T47D (cell line): ENCODE measurements around the gene GTF3C6.
"Not testable (repeated sequence)": the region's sequence is repeated elsewhere in the genome, so short reads cannot be mapped to it uniquely, and the experiment has no call there.

Source experiments
- DNase-seq, 2 experiments: peaks; one replicate each; pipeline versions ENCODE4 v3.0.0 to v3.0.0-alpha.2; 2011 to 2012; ENCODE audit warnings: low read depth in 1 of 2, low spot score in 1 of 2
- JUND ChIP-seq: IDR thresholded peaks from 2 replicates; pipeline ENCODE4 v1.6.1; 2012; ENCODE audit warnings: low read depth
- in situ Hi-C: cut with HindIII; loops from 2 replicates; pipeline ENCODE4 v1.10.0; 2016; ENCODE audit warnings: low sequenced_read_pairs, low pct_unique_long_range_greater_than_20kb

GTF3C6 gene

DNA sequence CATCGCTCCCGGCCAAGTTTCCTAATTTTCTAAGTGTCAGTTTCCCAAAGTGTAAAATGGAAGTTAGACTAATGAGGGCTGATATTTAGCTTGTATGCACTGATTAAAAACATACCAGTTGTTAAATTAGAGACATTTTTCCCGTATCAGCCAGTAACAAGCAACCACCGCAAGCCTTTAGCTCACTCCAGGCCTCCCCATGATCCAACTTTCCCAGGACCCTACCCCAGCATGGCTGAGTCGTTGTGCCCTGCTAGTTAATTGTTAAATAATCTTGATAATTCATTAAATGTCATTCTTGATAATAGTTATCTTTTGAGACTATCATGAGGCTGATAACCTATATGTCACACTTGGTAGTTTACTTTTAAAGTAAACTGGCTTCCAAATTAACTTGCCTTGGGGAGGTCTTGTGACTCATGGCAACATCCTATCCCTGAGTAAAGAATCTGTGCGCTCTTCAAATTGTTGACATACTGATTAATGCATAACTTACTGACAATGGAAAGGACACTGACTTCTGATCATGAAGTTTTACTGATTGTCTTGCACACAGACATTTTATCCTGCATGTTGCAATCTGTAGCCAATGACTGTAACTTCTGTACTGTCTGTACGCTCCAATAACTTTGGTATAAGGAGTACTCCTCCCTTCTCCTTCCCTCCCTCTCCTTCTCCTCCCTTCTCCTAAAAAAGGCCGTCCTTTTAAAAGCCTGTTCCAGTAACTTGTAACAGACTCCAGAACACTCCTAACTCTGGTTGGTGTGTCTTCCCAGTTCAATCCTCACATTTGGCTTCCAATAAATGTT is 6.3 kb upstream of the GTF3C6 start:
- in situ Hi-C loops, result no loop called here
- no peak for DNase-seq

DNA sequence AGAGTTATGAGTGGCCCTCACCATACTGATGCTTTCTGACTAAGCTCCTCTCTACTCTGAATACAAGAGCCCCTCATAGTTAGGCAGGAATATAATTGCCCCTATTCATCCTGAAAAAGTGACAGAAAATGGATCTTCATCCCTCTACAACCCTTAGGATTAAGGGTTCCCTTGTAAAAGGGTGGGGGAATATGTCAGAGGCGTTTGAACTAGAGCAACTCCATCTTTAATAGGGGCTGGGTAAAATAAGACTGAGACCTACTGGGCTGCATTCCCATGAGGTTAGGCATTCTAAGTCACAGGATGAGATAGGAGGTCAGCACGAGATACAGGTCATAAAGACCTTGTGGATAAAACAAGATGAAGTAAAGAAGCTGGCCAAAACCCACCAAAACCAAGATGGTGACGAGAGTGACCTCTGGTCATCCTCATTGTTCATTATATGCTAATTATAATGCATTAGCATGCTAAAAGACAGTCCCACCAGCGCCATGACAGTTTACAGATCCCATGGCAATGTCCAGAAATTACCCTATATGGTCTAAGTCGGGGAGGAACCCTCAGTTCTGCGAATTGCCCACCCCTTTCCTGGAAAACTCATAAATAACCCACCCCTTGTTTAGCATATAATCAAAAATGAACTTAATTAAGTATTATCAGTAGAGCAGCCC is 4.7 kb upstream of the GTF3C6 start:
- TF ChIP-seq JUND, result no peak
- DNase-seq, result no peak
- in situ Hi-C loops, result no loop called here

More for the DNA sequence above, 6.3 kb upstream of the GTF3C6 start:
- no peak for TF ChIP-seq JUND

DNA sequence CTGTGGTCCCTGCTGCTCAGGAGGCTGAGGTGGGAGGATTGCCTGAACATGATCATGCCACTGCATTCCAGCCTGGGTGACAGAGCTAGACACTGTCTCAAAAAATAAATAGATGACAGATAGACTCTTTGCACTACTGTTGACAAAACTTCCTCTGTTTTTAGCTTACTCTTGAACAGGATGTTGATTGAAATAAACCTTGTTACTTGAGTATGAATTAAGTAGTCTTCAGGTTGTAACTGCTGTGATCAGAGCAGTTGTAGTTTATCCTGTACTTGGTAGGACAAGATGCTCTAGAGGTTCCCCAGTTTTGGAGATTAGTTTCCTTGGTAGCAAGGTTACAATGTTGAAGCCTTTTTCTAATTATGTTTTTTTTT is 1.5 kb downstream of the GTF3C6 start:
- TF ChIP-seq JUND, result no peak
- in situ Hi-C loops, result no loop called here
- DNase-seq, result no peak

DNA sequence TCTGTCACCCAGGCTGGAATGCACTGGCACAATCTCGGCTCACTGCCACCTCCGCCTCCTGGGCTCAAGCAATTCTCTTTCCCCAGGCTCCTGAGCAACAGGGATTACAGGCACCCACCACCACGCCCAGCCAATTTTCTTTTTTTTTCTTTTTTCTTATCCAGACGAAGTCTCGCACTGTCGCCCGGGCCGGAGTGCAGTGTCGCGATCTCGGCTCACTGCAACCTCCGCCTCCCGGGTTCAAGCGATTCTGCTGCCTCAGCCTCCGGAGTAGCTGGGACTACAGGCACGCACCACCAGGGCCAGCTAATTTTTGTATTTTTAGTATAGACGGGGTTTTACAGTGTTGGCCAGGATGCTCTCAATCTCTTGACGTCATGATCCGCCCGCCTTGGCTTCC is 4.1 kb downstream of the GTF3C6 start:
- DNase-seq, in situ Hi-C loops: not testable (repeated sequence)

DNA sequence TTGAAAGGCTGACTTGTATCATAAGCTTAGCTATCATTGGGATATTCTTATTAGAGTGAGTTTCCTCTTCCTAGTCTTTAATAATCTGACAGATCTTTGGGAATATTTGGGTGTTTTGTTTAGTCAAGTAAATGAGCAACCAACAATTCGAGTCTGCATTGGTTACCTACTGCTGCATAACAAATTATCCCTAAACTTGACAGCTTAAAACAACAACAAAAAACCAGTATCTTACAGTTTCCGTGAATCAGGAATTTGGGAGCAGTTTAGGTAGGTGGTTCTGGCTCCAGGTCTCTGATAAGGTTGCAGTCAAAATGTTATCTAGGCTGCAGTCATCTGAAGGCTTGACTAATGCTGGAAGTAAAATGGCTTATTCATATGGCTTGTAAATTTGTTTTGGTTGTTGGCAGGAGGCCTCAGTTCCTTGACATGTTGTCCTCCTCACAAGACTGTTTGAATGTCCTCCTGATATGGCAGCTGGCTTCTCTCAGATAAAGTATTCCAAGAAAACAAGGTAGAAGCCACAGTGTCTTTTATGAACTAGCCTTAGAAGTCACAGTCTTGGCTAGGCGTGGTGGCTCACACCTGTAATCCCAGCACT is 7.2 kb downstream of the GTF3C6 start:
- no peak for DNase-seq
- in situ Hi-C loops, result no loop called here
- no peak for TF ChIP-seq JUND

DNA sequence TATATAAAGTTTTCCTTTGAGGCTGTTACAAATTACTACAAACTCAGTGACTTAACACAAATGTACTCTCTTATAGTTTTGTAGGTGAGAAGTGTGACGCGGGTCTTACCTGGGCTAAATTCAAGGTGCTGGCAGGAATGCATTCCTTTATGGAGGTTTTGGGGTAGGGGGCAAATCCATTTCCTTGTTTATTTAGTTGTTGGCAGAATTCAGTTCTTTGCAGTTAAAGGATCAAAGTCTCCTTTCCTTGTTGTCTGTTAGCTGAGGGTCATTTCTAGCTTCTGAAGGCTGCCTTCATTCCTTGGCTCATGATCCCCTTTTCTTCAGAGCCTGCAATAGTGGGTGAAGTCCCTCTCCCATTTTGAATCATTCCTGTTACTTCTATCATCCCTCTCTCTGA is 10.2 kb downstream of the GTF3C6 start:
- DNase-seq, in situ Hi-C loops: not testable (repeated sequence)

DNA sequence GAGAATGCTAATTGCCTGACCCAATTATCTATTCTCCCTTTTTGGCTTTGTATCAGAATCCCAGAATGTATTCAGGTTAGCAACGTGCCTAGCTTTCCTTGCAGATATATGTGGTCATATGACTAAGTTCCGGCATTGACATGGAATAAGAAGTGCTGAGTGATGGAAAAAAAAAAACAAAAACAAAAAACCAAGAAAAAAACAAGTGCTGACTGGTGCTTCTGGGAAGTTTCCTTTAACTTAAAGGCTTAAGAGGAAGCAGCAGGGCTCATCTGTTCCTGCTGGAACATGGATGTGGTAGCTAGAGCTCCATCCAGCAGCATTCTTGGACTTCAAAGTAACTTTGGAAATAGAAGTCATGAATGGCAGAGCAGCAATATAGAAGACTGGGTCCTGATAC is 13.0 kb downstream of the GTF3C6 start:
- no peak for TF ChIP-seq JUND
- no peak for DNase-seq
- in situ Hi-C loops, result no loop called here

DNA sequence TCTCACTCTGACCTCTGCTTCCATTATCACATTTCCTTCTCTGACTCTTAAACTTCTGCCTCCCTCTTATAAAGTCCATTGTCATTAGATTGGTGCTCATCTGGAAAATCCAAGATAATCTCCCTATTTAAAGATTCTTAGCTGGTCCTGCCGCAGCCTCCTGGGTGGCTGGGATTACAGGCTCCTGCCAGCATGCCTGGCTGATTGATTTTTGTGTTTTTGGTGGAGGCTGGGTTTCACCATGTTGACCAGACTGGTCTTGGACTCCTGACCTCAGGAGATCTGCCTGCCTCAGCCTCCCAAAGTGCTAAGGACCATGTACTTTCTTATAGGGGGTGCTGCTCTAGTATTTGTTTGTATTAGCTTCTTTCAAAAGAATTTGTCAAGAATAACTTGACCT is 18.1 kb downstream of the GTF3C6 start:
- DNase-seq, result no peak
- no peak for TF ChIP-seq JUND
- in situ Hi-C loops, result no loop called here

DNA sequence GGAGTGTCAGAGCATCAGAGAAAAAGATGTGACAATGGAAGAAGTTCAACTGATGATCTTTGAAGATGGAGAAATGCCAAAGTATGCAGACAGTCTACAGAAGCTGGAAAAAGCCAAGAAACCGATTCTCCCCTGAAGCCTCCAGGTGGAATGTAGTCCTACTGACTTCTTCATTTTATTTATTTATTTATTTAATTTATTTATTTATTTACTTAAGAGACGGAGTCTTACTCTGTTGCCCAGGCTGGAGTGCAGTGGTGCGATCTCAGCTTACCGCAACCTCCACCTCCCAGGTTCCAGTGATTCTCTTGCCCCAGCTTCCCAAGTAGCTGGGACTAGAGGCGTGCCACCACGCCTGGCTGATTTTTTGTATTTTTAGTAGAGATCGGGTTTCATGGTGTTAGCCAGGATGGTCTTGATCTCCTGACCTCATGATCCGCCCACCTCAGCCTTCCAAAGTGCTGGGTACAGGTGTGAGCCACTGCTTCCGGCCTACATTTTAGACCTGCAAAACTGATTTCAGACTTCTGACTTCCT is 21.1 kb downstream of the GTF3C6 start:
- in situ Hi-C loops, result no loop called here

DNA sequence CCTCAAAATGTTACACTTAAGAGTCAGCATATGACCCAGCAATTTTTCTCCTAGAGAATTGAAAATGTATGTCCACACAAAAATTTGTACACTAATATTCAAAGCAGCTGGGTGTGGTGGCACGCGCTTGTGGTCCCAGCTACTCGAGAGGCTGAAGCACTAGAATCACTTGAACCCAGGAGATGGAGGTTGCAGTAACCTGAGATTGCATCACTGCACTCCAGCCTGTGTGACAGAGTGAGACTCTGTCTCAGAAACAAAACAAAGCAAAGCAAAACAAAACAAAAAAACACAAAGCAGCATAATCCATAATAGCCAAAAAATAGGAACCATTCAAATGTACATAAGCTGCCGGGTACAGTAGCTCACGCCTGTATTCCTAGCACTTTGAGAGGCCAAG is 21.7 kb downstream of the GTF3C6 start:
- in situ Hi-C loops, result no loop called here
- TF ChIP-seq JUND, result no peak
- DNase-seq, result no peak

More for the DNA sequence above, 21.1 kb downstream of the GTF3C6 start:
- no peak for TF ChIP-seq JUND
- DNase-seq, result no peak

DNA sequence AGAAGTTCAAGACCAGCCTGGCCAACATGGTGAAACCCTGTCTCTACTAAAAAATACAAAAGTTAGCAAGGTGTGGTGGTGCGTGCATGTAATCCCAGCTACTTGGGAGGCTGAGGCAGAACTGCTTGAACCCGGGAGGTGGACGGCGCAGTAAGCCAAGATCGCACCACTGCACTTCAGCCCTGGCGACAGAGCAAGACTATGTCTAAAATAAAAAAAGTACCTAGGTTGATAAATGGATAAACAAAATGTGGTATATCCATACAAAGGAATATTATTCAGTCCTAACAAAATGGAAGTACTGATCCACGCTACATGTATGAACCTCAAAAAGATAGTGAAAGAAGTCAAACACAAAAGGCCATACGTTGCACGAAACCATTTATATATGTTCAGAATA is 22.1 kb downstream of the GTF3C6 start:
- no peak for TF ChIP-seq JUND
- no peak for DNase-seq
- in situ Hi-C loops, result no loop called here

DNA sequence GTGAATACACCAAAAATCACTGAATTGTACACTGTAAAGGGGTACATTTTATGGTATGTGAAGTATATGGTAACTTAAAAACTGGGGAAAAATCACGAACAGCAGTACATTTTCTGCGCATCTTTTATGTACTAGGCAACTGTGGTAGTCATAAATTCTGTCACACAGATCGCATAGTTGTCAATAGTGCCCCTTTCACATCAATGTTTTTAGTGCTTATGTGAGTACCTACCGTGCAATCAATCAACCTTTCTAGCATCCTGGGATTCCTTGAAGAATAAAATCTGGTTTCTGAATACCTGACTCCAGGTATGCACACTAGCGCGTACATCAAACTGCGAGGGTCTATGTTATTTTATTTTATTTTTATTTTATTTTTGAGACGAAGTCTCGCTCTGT is 22.7 kb downstream of the GTF3C6 start:
- in situ Hi-C loops, result no loop called here
- TF ChIP-seq JUND, result no peak
- peak in 1 of 2 experiments; percentile 2 for DNase-seq

DNA sequence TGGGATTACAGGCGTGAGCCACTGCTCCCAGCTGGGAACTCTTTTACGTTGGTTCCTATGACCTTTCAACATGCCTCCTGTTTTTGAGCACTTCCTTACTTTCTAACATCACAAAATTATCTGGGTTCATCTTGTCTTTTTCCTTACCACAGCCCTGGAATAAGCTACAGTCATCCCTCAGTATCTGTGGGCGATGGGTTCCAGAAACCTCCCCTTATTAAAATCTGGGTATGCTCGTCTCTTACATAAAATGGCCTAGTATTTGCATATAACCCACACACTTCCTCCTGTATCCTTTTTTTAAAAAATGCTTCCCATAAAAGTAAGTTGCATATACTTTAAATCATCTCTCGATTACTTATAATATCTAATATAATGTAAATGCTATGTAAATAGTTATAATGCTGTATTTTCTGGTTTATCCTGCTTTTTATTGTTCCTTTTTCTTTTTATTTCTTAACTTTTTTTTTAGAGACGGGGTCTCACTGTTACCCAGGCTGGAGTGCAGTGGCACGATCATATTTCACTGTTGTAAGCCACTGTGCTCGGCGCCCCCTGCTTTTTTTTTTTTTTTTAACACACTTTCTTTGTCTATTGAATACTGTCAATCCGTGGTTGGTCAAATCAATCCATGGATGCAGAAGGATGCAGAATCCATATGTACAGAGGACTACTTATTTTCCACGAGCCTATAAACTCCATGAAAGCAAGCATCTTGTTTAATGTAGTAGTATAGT is 32.5 kb downstream of the GTF3C6 start:
- DNase-seq, result no peak
- in situ Hi-C loops, result no loop called here
- TF ChIP-seq JUND, result no peak
